GM23338 (cell line): ENCODE results near the gene ZRANB2. TPM values are rescaled to one million over a fixed set of nuclear protein-coding genes. Genes with fewer than 3 reads are reported as not detected.

Experiments used
- ATAC-seq: fragments of 200-7000 bp; cut with Tn5 transposase; 3 replicates; pipeline ENCODE4 v1.9.1; 2020
- DNase-seq: peaks from one replicate; pipeline ENCODE4 v3.0.0-alpha.2; 2015; ENCODE audit warnings: low spot score
- H2AFZ ChIP-seq: fragments of 200-600 bp; sonication (generic); 2 replicates; pipeline ENCODE4 v1.8.0; 2016; ENCODE audit warnings: antibody characterized with exemption, mild to moderate bottlenecking, moderate library complexity
- H3F3A ChIP-seq: fragments of 200-600 bp; sonication (generic); replicated peaks from 2 replicates; pipeline ENCODE4 v1.8.0; 2017; ENCODE audit warnings: antibody characterized with exemption, mixed run types, low read depth
- H3K27ac ChIP-seq: fragments of 200-600 bp; sonication (generic); 2 replicates; pipeline ENCODE4 v1.6.1; 2016; ENCODE audit warnings: low read depth
- H3K27me3 ChIP-seq: fragments of 200-600 bp; sonication (generic); 2 replicates; pipeline ENCODE4 v1.8.0; 2016; ENCODE audit warnings: mild to moderate bottlenecking, mixed run types, moderate library complexity; ENCODE audit not compliant: insufficient read depth
- H3K36me3 ChIP-seq: fragments of 200-600 bp; sonication (generic); 2 replicates; pipeline ENCODE4 v1.8.0; 2016; ENCODE audit warnings: mild to moderate bottlenecking; ENCODE audit not compliant: insufficient read depth
- H3K4me1 ChIP-seq: fragments of 200-600 bp; sonication (generic); 2 replicates; pipeline ENCODE4 v1.8.0; 2016; ENCODE audit warnings: mild to moderate bottlenecking, moderate library complexity; ENCODE audit not compliant: insufficient read depth
- H3K4me2 ChIP-seq: fragments of 200-600 bp; sonication (generic); 2 replicates; pipeline ENCODE4 v1.7.1; 2017; ENCODE audit warnings: mixed run types
- H3K4me3 ChIP-seq: fragments of 200-600 bp; sonication (generic); 2 replicates; pipeline ENCODE4 v1.6.1; 2016; ENCODE audit warnings: mixed run types
- H3K79me2 ChIP-seq: fragments of 200-600 bp; sonication (generic); replicated peaks from 2 replicates; pipeline ENCODE4 v1.8.0; 2017; ENCODE audit warnings: mild to moderate bottlenecking; ENCODE audit not compliant: insufficient read depth
- H3K9me2 ChIP-seq: fragments of 200-600 bp; sonication (generic); 2 replicates; pipeline ENCODE4 v1.8.0; 2017; ENCODE audit not compliant: insufficient read depth
- H4K20me1 ChIP-seq: fragments of 200-600 bp; sonication (generic); replicated peaks from 2 replicates; pipeline ENCODE4 v1.8.0; 2017; ENCODE audit warnings: mild to moderate bottlenecking; ENCODE audit not compliant: insufficient read depth
- H3K27ac Mint-ChIP-seq: 2 replicates; pipeline ENCODE4 v1.8.0; 2020; ENCODE audit warnings: inconsistent platforms, mild to moderate bottlenecking, moderate library complexity, mixed read lengths
- H3K27me3 Mint-ChIP-seq: 3 replicates; pipeline ENCODE4 v1.8.0; 2022; ENCODE audit warnings: low read depth, mild to moderate bottlenecking, moderate library complexity, mixed read lengths, inconsistent platforms; ENCODE audit not compliant: insufficient read depth, poor library complexity
- H3K36me3 Mint-ChIP-seq: 3 replicates; pipeline ENCODE4 v1.8.0; 2021; ENCODE audit warnings: low read depth, mild to moderate bottlenecking, inconsistent platforms, moderate library complexity, mixed read lengths
- H3K4me1 Mint-ChIP-seq: 3 replicates; pipeline ENCODE4 v1.8.0; 2020; ENCODE audit warnings: mild to moderate bottlenecking, inconsistent platforms, mixed read lengths
- H3K4me3 Mint-ChIP-seq: 3 replicates; pipeline ENCODE4 v1.8.0; 2021; ENCODE audit warnings: moderate library complexity, mild to moderate bottlenecking, inconsistent platforms, mixed read lengths
- H3K9me3 Mint-ChIP-seq: 3 replicates; pipeline ENCODE4 v1.8.0; 2020; ENCODE audit warnings: moderate library complexity, mild to moderate bottlenecking, inconsistent platforms, mixed read lengths
- CREB1 ChIP-seq: fragments of 250-450 bp; sonication (Bioruptor Pico); IDR thresholded peaks from 2 replicates; pipeline ENCODE4 v1.5.0; 2020; ENCODE audit warnings: low read depth, mild to moderate bottlenecking, moderate library complexity
- EZH2 ChIP-seq: fragments of 200-600 bp; sonication (generic); IDR thresholded peaks from one replicate; pipeline ENCODE4 v1.8.0; 2017; ENCODE audit warnings: antibody characterized with exemption, mild to moderate bottlenecking, low read depth; ENCODE audit not compliant: unreplicated experiment
- EZH2phosphoT487 ChIP-seq: fragments of 200-600 bp; sonication (generic); IDR thresholded peaks from one replicate; pipeline ENCODE4 v1.8.1; 2018; ENCODE audit warnings: antibody characterized with exemption; ENCODE audit not compliant: unreplicated experiment
- NANOG ChIP-seq: IDR thresholded peaks from 2 replicates; pipeline ENCODE4 v1.6.1; 2016; ENCODE audit warnings: antibody characterized with exemption, borderline replicate concordance
- POLR2AphosphoS5 ChIP-seq: IDR thresholded peaks from 2 replicates; pipeline ENCODE4 v1.6.1; 2016; ENCODE audit warnings: antibody characterized with exemption, low read depth
- REST ChIP-seq: IDR thresholded peaks from one replicate; pipeline ENCODE4 v1.6.1; 2018; ENCODE audit warnings: antibody characterized with exemption; ENCODE audit not compliant: unreplicated experiment
- STAT1 ChIP-seq: IDR thresholded peaks from one replicate; pipeline ENCODE4 v1.6.1; 2016; ENCODE audit warnings: antibody characterized with exemption; ENCODE audit not compliant: unreplicated experiment
- ZNF114 ChIP-seq: fragments of 250-450 bp; sonication (Bioruptor Pico); IDR thresholded peaks from 2 replicates; pipeline ENCODE4 v1.5.0; 2020; ENCODE audit warnings: mild to moderate bottlenecking, moderate library complexity
- ZNF331 ChIP-seq: fragments of 250-450 bp; sonication (Bioruptor Pico); IDR thresholded peaks from 2 replicates; pipeline ENCODE4 v1.5.0; 2020; ENCODE audit warnings: low read depth, mild to moderate bottlenecking, moderate library complexity
- ZNF462 ChIP-seq: fragments of 250-450 bp; sonication (Bioruptor Pico); IDR thresholded peaks from 2 replicates; pipeline ENCODE4 v1.5.0; 2020; ENCODE audit warnings: mild to moderate bottlenecking, moderate library complexity
- polyA plus RNA-seq: library from polyadenylated mRNA; unstranded; fragments of >200 nt; fragmentation: Nextera tagmentation; extraction: Ambion mirVana; gene quantifications from 2 replicates; pipeline ENCODE4 v1.2.1, GENCODE V29; 2016
- total RNA-seq: library from RNA; depleted of rRNA; stranded (reverse); fragments of >200 nt; shearing (Covaris generic); gene quantifications from 2 replicates; pipeline ENCODE4 v1.2.3, GENCODE V29; 2014
- TF ChIP-seq, protein P1 (sequence below): IDR thresholded peaks from 2 replicates; pipeline ENCODE4 v1.6.1; 2016; ENCODE audit warnings: antibody characterized with exemption
- TF ChIP-seq, protein P2 (sequence below), 2 experiments: fragments of 200-600 bp in 1 of 2; sonication (generic) in 1 of 2; conservative IDR thresholded peaks; 2 replicates each; pipeline versions ENCODE4 v1.5.1 to v1.6.1; 2016 to 2017; ENCODE audit warnings: antibody characterized with exemption in 2 of 2, low read depth in 2 of 2, mild to moderate bottlenecking in 2 of 2, moderate library complexity in 1 of 2

The ZRANB2 gene
- total and polyA plus RNA-seq, 2 experiments from 2014 or later = 84.9 to 170 TPM

DNA sequence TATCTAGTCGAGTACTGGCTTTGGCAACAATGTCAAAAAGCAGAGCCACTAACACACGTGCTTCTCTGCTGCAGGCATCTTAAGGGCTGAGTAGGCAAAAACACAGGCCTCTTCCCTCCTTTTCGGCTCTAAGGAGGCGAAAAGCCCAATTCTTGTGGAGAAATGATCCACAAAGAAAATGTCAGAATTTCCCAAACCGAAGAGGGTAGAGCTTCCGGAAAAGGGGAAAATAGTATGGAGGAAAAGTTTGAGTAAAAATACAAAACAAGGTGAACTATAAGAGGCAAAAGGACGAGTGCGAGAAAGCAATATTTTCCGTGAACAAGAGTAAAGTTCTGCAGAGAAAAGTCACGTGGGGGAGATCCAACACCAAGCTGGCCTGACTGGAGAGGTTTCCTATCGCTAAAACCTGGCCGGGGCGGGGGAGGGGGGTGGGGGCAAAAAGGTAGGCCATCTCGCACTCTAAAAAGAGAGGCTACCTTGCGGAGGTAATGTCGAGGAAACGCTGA lies 551 bp downstream of the ZRANB2 start:
- peaks cover 56% of the 10 kb centered on the region for H3K79me2 ChIP-seq
- H3K36me3 ChIP-seq = peaks cover 27% of the 10 kb centered on the region
- H3K9me2 ChIP-seq = no peaks in the 10 kb centered on the region
- TF ChIP-seq EZH2phosphoT487 (no peak), ZNF114 (no peak), POLR2AphosphoS5 (no peak), STAT1 (no peak), EZH2 (no peak), ZNF462 (CRISPR knock-in tag) (no peak), NANOG (no peak), ZNF331 (CRISPR knock-in tag) (no peak), CREB1 (CRISPR knock-in tag) (no peak), REST (no peak)
- TF ChIP-seq, protein P1, sequence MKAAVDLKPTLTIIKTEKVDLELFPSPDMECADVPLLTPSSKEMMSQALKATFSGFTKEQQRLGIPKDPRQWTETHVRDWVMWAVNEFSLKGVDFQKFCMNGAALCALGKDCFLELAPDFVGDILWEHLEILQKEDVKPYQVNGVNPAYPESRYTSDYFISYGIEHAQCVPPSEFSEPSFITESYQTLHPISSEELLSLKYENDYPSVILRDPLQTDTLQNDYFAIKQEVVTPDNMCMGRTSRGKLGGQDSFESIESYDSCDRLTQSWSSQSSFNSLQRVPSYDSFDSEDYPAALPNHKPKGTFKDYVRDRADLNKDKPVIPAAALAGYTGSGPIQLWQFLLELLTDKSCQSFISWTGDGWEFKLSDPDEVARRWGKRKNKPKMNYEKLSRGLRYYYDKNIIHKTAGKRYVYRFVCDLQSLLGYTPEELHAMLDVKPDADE = no peak
- TF ChIP-seq, protein P2, sequence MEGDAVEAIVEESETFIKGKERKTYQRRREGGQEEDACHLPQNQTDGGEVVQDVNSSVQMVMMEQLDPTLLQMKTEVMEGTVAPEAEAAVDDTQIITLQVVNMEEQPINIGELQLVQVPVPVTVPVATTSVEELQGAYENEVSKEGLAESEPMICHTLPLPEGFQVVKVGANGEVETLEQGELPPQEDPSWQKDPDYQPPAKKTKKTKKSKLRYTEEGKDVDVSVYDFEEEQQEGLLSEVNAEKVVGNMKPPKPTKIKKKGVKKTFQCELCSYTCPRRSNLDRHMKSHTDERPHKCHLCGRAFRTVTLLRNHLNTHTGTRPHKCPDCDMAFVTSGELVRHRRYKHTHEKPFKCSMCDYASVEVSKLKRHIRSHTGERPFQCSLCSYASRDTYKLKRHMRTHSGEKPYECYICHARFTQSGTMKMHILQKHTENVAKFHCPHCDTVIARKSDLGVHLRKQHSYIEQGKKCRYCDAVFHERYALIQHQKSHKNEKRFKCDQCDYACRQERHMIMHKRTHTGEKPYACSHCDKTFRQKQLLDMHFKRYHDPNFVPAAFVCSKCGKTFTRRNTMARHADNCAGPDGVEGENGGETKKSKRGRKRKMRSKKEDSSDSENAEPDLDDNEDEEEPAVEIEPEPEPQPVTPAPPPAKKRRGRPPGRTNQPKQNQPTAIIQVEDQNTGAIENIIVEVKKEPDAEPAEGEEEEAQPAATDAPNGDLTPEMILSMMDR (conservative IDR thresholded peaks at IDR 0.05; ENCODE audit: low read depth in 2 of 2) = no peak
- peaks cover 12% of the 10 kb centered on the region; the same call in 2 of the 3 replicates for H3K4me1 Mint-ChIP-seq
- peak overlapping the region; percentile 99 for H3K4me3 Mint-ChIP-seq
- H3K4me2 ChIP-seq = peak overlapping the region; percentile 81
- no peaks in the 10 kb centered on the region for H3F3A ChIP-seq
- H3K4me3 ChIP-seq = peak overlapping the region; percentile 95
- no peak overlapping the region for H2AFZ ChIP-seq
- H3K4me1 ChIP-seq = 0 out of 2 replicates have a peak, but pooled peaks cover 8% of the 10 kb centered on the region
- ATAC-seq = peak; percentile 54
- H3K27me3 Mint-ChIP-seq = peaks cover 7% of the 10 kb centered on the region
- peak; percentile 44 for DNase-seq
- H3K27ac Mint-ChIP-seq = peak overlapping the region; percentile 100
- H3K27ac ChIP-seq = peak overlapping the region; percentile 12
- peaks cover 25% of the 10 kb centered on the region; the same call in 1 of the 2 replicates for H3K27me3 ChIP-seq
- H3K36me3 Mint-ChIP-seq = peaks cover 38% of the 10 kb centered on the region
- H4K20me1 ChIP-seq = no peaks in the 10 kb centered on the region; the same call in 1 of the 2 replicates
- H3K9me3 Mint-ChIP-seq = no peaks in the 10 kb centered on the region
